Activated CD4-positive, alpha-beta T cell treated with anti-CD3 and anti-CD28 coated beads, Interleukin-2, amount 50 U/mL, for 24 hours (primary cell): ENCODE data around the gene NOXA1.
A peak's percentile ranks its signal among the peaks of the same experiment; 100 is the strongest.
"Not testable (repeated sequence)": the region's sequence is repeated elsewhere in the genome, so short reads cannot be mapped to it uniquely, and the experiment has no call there.

ENCODE experiments used
- DNase-seq, 2 donors: peaks; one replicate each; pipeline ENCODE4 v3.0.0-alpha.2; 2020; ENCODE audit warnings: low read depth in 1 of 2, low spot score in 1 of 2

Gene NOXA1

DNA sequence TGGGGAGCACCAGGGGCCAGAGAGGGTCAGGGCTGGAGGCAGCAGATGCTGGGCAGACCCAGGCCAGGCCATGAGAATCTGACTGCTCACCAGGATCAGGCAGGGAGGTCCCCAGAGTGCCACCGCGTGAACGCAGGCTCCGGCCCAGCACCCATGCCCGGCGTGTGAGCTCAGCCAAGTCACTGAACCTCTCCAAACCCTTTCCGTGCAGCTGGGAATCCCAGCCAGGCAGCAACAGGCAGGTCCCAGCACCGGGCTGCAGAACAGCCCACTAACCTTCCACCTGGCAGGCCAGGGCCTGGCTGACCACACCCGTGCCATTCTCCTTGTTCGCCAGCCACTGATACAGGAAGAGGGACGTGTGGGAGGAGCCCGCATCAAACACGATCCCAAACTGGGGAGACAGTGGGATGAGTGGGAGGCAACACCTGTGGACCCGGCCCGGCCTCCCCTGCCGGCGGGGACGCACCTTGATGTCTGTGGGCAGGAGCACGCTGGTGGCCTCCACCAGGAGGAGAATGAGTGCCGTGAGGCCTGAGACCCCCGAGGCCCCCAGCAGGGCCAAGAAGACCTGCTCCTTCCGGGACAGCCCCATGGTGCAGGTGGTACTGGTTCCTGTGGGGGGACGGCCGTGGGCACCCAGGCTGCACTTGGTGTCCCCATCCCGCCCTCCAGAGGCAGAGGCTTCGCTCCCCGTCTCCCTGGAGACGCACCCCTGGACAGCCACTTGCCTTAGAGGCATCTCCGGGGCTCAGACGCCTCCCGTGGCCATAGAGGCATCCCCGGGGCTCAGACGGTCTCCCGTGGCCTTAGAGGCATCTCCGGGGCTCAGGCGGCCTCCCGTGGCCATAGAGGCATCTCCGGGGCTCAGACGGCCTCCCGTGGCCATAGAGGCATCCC, 14.7 kb downstream of the NOXA1 start:
- no peak for DNase-seq

DNA sequence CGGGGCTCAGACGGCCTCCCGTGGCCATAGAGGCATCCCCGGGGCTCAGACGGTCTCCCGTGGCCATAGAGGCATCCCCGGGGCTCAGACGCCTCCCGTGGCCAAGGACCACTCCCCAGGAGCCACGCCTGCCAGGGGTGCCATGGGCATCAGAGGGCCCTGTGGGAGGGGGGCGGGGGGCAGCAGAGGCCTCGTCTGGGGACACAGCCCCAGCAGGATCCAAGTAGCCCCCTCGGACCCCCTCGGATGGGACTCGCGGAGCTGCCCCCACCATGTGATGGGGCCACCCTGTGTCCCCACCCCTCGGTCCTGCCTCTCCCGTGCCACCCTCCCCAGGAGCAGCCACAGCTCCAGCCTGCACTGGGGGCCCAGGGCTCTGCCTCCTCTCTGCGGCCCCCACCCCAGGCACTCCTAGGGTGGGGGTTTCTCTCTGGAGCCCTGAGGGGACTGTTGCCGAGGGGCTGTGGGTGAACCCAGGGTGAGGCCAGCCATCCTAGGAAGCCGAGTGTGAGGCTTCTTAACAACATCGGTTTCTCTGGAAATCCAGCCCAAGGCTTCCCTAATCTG, 15.5 kb downstream of the NOXA1 start:
- no peak for DNase-seq

DNA sequence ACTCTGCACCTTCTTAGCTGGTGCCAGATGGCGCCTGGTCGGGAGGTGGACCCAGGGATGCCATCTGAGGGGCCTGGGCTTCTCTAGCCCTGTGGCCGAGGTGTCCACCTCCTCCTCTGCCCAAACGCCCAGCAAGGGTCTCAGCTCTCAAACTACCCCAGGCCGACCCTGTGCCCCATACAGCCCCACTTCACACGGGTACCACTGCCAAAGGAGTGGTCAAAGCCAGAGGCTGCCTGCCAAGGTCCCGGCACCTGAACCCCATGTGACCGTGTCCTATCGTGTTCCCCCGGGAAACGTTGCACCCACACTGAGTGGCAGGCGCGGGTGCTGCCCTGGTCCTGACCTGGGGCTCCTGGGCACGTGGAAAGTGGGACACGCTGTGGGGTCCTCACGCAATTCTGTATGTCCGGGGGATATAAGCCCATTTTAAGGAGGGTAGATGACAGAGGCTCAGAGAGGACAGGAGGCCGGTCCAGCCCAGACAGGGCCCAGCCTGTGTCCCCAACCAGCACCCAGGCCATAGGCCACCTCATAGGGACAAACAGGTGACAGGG, 16.0 kb downstream of the NOXA1 start:
- DNase-seq, result no peak

DNA sequence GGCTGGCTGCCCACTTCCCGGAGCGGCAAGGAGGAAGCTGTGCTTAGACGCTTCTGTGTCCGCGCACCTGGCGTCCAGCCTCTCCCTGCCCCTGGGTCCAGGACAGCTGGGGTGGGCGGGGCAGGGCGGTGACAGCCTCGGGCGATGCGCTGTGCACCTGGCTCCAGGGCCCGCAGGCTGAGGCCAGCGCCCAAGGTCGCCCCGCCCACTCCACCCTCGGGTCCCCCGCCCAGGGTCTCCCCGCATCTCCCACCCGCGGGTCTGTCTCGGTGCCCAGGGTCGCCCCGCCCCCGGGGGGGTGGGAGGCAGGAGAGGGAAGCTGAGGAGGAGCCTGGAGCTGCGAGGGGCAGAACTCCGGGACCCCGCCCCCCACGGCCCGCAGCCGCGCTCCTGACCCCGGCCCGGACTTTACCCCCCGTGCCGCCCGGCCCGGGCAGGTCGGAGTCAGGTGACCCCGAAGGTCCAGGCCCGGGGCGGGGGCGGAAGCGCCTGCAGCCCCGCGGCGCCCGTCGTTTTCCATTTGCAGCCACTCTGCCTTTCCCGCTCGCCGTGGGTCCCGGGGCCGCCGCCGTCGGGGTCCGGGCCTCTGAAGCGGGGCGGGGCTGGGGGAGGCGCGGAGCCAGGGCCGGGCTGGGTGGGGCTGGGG, 18.2 kb downstream of the NOXA1 start, which contains the start of gene ENTPD8:
Gene ENTPD8, minus strand, starts transcription at position 69 of the 646 bp plus-strand sequence. CDS start 3,072 bp downstream, outside the sequence.
- DNase-seq, result no peak

DNA sequence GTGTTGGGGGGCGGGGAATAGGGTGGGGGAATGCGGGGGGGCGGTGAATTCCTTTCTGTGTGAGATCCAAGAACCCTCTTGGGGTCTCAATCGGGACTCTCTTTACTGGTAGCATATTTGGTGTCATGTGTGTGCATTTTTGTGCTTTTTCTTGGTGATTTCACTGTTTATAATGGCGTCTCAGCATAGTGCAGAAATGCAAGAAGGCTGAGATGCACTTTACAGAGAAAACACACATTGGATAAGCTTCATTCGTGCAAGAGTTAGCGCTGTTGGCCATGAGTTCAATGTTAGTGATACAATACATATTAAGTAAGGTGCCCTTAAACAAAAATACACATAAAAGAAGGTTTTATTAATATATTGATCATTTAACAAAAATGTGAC, 18.7 kb downstream of the NOXA1 start:
- no peak for DNase-seq

DNA sequence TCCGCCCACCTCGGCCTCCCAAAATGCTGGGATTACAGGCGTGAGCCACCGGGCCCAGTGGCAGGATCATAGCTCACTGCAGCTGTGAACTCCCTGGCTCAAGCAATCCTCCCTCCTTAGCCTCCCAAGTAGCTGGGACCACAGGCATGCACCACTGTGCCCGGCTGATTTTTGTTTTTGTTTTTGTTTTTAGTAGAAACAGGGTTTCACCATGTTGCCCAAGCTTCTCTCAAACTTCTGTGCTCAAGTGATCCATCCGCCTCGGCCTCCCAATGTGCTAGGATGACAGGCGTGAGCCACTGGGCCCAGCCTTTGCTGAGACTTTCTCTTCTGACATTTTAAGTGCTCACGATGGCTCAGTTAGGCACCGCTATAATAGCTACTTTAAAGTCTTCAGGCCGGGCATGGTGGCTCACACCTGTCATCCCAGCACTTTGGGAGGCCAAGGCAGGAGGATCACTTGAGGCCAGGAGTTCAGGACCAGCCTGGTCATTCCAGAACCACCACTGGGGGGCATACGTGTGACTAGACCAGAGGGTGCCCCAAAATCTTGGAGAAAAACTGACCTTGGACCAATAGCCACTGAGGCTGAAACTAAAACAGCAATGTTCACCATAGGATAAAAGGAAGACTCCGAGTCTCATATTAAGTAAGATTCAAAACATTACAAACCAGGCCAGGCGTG, 21.1 kb downstream of the NOXA1 start:
- no peak for DNase-seq

DNA sequence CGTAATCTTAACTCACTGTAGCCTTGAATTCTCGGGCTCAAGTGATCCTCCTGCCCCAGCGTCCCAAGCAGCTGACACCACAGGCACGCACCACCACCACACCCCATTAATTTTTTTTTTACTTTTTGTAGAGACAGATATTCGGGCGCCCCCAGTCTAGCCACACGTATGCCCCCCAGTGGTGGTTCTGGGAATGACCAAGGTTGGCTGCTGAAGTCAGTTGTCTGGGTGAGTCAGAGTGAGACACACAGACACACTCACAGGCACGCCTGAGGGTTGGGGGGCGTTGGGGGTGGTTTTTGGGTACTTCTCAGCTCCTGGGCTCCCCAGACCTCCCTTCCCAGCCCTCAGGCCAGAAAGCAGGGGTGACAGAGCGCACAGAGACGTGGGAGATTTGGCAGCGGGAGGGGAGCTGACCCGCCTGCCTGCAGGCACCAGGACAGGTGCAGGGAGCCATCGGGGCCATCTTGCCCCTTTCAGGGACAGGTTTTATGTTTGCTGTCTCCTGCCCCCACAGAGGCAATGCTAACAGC, 22.1 kb downstream of the NOXA1 start:
- DNase-seq, result peak; percentile 74 to 82

DNA sequence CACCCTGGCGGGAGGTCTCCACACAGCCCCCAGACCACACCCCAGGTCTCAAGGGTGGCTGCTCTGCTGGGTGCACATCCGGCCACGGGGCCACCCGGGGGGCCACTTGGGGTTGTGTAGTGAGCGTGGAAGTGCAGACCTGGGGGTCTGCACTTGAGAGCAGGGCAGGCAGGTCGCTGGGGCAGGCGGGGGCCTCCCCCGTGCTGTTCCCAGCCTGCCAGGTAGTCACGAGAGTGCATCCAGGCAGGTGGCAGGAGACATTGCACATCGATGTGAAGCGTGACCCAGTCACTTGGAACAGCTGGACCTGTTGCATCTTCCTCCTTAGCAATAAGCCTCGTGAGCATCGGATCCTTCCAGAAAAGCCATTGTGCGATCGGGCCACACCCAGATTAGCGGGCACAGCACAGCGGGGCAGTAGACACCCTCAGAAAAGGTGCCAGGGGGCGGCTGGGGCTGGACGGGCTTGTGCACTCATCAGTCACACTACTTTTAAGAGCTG, 22.8 kb downstream of the NOXA1 start:
- DNase-seq, result no peak

DNA sequence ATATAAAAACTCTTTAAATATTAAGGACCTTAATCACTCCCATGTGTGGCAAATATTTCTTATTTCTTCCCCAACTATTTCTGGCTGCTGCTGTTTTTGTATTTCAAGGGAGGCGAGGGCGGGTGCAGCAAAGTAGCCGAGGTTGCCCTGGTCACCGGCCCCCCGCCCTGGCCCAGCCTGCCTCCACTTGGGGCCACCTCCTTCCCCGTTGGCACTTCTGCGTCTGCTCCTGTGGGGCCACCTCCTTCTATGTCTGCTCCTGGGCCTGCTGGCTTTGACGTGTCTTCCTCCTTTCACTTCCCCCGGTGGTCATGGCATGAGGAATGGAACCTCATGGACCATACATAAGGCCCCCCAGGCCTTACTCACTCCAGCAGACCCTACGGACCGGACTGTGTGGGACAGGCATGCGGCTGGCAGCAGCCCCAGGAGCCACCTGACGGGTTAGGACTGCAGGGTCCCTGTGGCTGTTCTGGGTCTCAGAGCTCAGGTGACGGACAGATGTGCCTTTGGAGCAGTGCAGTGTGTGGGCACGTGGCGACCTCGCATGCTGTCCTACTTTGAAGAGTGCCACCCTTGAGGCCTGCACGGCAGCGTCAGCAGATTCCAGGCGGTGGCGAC, 23.8 kb downstream of the NOXA1 start:
- no peak for DNase-seq

DNA sequence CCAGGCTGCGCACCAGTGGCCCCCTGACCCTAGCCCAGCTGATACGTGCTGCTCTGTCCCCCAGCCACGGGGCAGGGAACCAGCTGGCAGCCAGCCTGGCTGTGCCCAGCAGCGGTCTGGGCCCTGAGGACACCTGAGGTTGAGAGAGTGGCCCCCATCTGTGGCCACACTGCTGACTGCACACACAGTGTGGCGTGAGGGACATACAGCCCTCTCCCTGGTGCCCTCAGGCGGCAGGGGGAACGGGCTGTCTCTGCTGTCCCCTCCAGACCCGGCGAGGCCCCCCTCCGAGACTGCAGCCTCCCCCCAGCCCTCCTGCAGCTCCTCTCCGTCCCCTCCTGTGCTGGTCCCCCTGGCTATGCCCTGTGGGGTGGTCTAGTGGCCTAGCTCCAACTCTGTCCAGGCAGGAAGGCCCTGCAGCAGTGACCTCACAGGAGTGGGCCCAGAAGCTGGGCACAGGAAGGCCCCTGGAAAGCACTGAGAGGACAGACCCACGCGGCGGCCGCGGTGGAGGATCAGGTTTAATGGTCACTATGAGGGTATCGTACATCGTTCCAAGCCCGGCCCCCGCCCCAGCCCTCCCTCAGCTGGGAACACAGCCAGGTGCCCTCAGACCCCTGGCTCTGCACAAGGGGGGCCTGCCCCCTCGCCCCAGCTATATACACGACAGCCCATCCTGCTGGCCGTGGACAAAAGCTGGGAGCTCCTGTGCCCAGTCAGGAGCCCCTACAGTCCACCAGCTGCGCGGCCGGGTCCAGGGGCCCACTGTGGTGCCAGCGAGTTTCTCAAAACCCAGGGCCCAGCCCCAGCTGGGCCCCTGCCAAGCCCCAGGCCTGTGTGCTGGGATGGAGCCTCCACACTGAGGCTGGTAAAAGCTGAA, 24.8 kb downstream of the NOXA1 start:
- no peak for DNase-seq

DNA sequence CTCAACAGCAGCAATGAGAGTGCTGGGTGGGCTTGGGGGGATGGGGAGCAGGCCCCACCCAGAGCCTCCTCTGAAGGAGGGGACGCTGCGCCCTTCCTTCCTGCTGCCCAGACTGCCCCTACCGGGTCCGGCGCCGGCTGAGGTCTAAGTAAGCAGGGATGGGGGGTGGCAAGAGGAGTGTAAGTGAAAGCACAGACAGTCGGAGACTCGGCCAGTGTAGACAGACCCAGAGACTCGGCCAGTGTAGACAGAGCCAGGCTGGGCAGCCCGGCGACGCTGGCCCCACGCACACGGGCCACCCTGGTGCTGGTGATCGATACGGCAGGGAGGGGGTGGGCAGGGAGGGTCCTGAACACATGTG, 25.4 kb downstream of the NOXA1 start:
- no peak for DNase-seq

DNA sequence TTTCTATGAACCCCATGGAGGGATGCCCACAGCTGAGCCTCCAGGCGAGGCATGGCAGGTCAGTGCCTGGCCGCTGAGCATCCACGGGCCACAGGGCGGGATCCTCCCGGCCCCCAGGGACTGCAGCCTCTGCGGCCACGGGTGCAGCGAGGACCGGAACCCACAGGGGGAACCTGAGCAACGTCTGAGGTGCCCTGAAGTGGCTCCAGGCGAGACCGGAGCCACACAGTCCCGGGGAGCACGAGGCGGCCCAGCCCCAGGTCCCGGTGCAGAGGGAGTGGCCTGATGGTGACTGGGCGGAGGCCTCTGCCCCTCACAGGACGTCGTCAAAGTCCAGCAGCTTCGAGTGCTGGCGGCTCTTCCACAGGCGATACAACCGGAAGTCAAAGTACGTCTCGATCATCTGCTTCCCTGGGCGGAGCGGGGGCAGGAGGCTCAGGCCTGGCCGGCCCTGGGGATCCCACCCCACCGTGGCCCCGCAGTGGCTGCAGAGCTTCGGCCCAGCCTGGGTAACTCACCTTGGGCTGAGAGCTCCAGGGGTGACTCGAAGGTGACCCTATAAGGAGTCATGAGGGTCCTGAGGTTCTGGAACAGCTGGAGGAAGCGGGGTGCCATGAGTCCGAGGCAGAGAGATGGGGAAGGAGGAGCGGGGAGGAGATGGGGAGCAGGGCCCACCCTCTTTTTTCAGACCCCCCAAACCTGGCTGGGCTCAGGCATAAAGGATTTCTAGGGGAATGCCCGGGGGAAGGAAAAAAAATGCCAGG, 26.1 kb downstream of the NOXA1 start:
- DNase-seq, result no peak

DNA sequence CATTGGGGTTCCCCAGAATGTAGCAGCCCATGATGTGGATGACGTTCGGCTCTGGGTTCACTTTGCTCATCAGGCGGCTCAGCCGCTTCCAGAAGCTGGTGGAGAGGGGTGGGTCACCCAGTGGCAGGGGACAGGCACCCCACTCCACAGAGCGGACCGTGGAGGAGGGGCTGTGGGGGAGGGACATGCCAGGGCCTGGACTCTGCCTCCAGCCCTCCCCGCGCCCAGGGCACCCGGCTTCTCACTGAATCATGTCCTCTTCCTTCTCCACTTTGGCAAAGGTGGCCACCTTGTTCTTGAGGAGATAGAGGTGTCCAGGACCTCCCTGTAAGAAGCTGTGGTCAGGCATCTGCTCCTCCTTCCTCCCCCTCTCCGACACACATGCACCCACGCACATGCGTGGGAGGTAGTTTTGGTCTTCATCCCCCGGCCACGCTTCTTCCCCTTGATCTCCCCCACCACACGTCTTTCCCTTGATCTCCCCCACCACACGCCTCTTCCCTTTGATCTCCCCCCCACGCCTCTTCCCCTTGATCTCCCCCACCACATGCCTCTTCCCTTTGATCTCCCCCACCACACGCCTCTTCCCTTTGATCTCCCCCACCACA, 26.8 kb downstream of the NOXA1 start:
- DNase-seq, result no peak

DNA sequence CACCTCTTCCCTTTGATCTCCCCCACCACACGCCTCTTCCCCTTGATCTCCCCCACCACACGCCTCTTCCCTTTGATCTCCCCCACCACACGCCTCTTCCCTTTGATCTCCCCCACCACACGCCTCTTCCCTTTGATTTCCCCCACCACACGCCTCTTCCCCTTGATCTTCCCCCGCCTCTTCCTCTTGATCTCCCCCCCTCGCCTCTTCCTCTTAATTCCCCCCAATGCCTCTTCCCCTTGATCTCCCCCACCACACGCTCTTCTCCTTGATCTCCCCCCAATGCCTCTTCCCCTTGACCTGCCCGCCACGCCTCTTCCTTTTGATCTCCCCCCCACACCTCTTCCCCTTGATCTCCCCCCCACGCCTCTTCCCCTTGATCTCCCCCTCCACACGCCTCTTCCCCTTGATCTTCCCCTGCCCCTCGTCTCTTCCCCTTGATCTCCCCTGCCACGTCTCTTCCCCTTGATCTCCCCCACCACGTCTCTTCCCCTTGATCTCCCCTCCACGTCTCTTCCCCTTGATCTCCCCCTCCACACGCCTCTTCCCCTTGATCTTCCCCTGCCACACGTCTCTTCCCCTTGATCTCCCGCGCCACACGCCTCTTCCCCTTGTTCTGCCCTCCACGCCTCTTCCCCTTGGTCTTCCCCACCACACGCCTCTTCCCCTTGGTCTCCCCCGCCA, 27.5 kb downstream of the NOXA1 start:
- not testable (repeated sequence) for DNase-seq

DNA sequence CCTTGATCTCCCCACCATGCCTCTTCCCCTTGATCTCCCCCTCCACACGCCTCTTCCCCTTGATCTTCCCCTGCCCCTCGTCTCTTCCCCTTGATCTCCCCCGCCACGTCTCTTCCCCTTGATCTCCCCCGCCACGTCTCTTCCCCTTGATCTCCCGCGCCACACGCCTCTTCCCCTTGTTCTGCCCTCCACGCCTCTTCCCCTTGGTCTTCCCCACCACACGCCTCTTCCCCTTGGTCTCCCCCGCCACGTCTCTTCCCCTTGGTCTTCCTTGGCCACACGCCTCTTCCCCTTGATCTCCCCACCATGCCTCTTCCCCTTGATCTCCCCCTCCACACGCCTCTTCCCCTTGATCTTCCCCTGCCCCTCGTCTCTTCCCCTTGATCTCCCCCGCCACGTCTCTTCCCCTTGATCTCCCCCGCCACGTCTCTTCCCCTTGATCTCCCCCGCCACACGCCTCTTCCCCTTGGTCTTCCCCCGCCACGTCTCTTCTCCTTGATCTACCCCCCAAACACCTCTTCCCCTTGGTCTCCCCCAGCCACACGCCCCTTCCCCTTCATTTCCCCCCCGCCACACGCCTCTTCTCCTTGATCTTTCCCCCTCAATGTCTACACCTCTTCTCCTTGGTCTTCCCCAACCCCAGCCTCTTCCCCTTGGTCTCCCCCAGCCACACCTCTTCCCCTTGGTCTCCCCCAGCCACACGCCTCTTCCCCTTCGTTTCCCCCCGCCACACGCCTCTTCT, 28.2 kb downstream of the NOXA1 start:
- DNase-seq, result not testable (repeated sequence)

DNA sequence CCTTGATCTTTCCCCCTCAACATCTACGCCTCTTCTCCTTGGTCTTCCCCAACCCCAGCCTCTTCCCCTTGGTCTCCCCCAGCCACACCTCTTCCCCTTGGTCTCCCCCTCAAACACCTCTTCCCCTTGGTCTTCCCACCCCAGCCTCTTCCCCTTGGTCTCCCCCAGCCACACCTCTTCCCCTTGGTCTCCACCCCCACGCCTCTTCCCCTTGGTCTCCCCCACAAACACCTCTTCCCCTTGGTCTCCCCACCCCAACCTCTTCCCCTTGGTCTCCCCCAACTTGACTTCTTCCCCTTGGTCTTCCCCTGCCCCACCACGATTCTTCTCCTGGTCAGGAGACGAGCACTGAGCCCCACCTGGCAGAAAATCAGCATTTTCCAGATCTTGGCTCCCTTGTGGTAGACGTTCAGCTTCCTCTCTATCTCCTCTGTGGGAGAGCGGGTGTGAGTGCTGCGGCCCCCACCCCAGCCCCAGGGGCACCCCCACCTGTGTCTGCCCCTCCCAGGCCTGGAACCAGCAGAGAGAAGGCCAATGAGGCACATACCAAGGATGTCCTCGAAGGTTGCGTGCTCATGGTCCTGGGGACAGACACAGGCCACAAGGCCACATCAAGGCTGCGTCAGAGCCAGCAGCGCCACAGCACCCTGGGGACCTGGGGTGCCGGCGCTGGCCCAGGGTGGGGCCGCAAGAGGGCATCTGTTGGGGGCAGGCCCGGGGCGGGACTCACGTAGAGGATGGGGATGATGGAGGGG, 29.0 kb downstream of the NOXA1 start:
- no peak for DNase-seq
